Ovary (tissue), 3 donors: ENCODE measurements around the gene MPP2.

Source experiments
- POLR2A ChIP-seq: fragments of 450-650 bp; IDR thresholded peaks from one replicate; pipeline ENCODE4 v1.6.1; 2017; ENCODE audit warnings: antibody characterized with exemption, mild to moderate bottlenecking, moderate library complexity
- TF ChIP-seq, protein P1 (sequence below), 3 donors: fragments of 450-650 bp in 2 of 3; fragments of 200-600 bp in 1 of 3; IDR thresholded peaks; one replicate each; pipeline versions ENCODE4 v1.5.1 to v1.8.0; 2016 to 2022; ENCODE audit warnings: antibody characterized with exemption in 3 of 3, mild to moderate bottlenecking in 1 of 3
- donor health status: DM: no; HTN: no; CAD: no.

- TF ChIP-seq, protein P1, sequence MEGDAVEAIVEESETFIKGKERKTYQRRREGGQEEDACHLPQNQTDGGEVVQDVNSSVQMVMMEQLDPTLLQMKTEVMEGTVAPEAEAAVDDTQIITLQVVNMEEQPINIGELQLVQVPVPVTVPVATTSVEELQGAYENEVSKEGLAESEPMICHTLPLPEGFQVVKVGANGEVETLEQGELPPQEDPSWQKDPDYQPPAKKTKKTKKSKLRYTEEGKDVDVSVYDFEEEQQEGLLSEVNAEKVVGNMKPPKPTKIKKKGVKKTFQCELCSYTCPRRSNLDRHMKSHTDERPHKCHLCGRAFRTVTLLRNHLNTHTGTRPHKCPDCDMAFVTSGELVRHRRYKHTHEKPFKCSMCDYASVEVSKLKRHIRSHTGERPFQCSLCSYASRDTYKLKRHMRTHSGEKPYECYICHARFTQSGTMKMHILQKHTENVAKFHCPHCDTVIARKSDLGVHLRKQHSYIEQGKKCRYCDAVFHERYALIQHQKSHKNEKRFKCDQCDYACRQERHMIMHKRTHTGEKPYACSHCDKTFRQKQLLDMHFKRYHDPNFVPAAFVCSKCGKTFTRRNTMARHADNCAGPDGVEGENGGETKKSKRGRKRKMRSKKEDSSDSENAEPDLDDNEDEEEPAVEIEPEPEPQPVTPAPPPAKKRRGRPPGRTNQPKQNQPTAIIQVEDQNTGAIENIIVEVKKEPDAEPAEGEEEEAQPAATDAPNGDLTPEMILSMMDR (IDR thresholded peaks at IDR 0.05) = no peak
- TF ChIP-seq POLR2A = no peak
Measured at GRCh38 chr17:43881181-43881580, 26.2 kb downstream of the MPP2 start.
